T47D (cell line): ENCODE results near the gene PTCHD4.

Source experiments
- DNase-seq, 2 experiments: peaks; one replicate each; pipeline versions ENCODE4 v3.0.0 to v3.0.0-alpha.2; 2011 to 2012; ENCODE audit warnings: low read depth in 1 of 2, low spot score in 1 of 2
- JUND ChIP-seq: IDR thresholded peaks from 2 replicates; pipeline ENCODE4 v1.6.1; 2012; ENCODE audit warnings: low read depth
- in situ Hi-C: cut with HindIII; loops from 2 replicates; pipeline ENCODE4 v1.10.0; 2016; ENCODE audit warnings: low sequenced_read_pairs, low pct_unique_long_range_greater_than_20kb

PTCHD4 gene

GRCh38 chr6:48067886-48068277 is 43.1 kb downstream of the PTCHD4 start:
- no peak for DNase-seq
- TF ChIP-seq JUND: no peak
- in situ Hi-C loops: no loop called here

- in situ Hi-C loops: no loop called here
- TF ChIP-seq JUND: no peak
- DNase-seq: no peak
Observed at GRCh38 chr6:48067148-48067712, 43.8 kb downstream of the PTCHD4 start.

GRCh38 chr6:48061265-48061990 is 49.6 kb downstream of the PTCHD4 start:
- no peak for DNase-seq
- TF ChIP-seq JUND: no peak
- in situ Hi-C loops: no loop called here
